ENCODE measurements around the gene ZNF532. TPM values are rescaled to one million over a fixed set of nuclear protein-coding genes. Genes with fewer than 3 reads are reported as not detected.

The ZNF532 gene
- polyA plus RNA-seq, 1 donor (not counting 4 experiments of a cell fraction or from before 2014, with no cell fraction given): 31.5 TPM

GRCh38 chr18:58896734-58897508 is 32.2 kb downstream of the ZNF532 start:
- no peaks in the 10 kb centered on the region for H3K9me1 ChIP-seq (ENCODE audit: control insufficient read depth, extremely low read depth, insufficient read depth, low read length)
- peaks cover 11% of the 10 kb centered on the region for H3K4me1 ChIP-seq (ENCODE audit: control insufficient read depth, extremely low read depth, insufficient read depth, low read length)
- H3K27ac ChIP-seq (ENCODE audit: control insufficient read depth, insufficient read depth, low read length): no peak overlapping the region
- FAIRE-seq (no peak), DNase-seq (ENCODE audit: low read depth, low spot score) (no peak)
- H3K9ac ChIP-seq (ENCODE audit: control insufficient read depth, extremely low read depth, insufficient read depth, low read length): no peak overlapping the region
- H3K4me2 ChIP-seq (ENCODE audit: control insufficient read depth, extremely low read depth, insufficient read depth, low read depth, low read length): no peak overlapping the region
- no peak overlapping the region for H2AFZ ChIP-seq (ENCODE audit: control insufficient read depth, low read length)
- H3K79me2 ChIP-seq (ENCODE audit: control insufficient read depth, insufficient read depth, low read length): peaks cover 1% of the 10 kb centered on the region
- no peaks in the 10 kb centered on the region for H3K9me3 ChIP-seq (ENCODE audit: control insufficient read depth, low read depth, low read length)
- TF ChIP-seq CTCF (optimal IDR thresholded peaks at IDR 0.05 in 1 of 3, IDR thresholded peaks at IDR 0.05 in 1 of 3, conservative IDR thresholded peaks at IDR 0.05 in 1 of 3; ENCODE audit: extremely low read depth in 1 of 3, insufficient read depth in 2 of 3, low read length in 3 of 3) (no peak), EZH2 (IDR thresholded peaks at IDR 0.05; ENCODE audit: low read length) (no peak)
- peaks cover 2% of the 10 kb centered on the region for H4K20me1 ChIP-seq (ENCODE audit: control insufficient read depth, extremely low read depth, insufficient read depth, low read length)
- no peaks in the 10 kb centered on the region for H3K27me3 ChIP-seq (ENCODE audit: control insufficient read depth, extremely low read depth, insufficient read depth, low read length)
- peaks cover 0 to 10% of the 10 kb centered on the region in 2 experiments for H3K36me3 ChIP-seq (ENCODE audit: control insufficient read depth in 2 of 2, extremely low read depth in 1 of 2, insufficient read depth in 2 of 2, low read length in 2 of 2)
- H3K4me3 ChIP-seq (ENCODE audit: control insufficient read depth in 2 of 3, extremely low read depth in 1 of 3, insufficient read depth in 2 of 3, low read depth in 1 of 3, low read length in 3 of 3): no peak overlapping the region
- dilution Hi-C loops (cut with MboI; ENCODE audit: extremely low pct_ligation_motif_present, low sequenced_read_pairs): no loop called here

- Histone ChIP-seq H2AFZ (ENCODE audit: control insufficient read depth, low read length) (no peak overlapping the region), H3K4me2 (ENCODE audit: control insufficient read depth, extremely low read depth, insufficient read depth, low read depth, low read length) (no peak overlapping the region), H3K9ac (ENCODE audit: control insufficient read depth, extremely low read depth, insufficient read depth, low read length) (no peak overlapping the region), H3K27me3 (ENCODE audit: control insufficient read depth, extremely low read depth, insufficient read depth, low read length) (no peaks in the 10 kb centered on the region), H3K27ac (ENCODE audit: control insufficient read depth, insufficient read depth, low read length) (no peak overlapping the region), H3K9me1 (ENCODE audit: control insufficient read depth, extremely low read depth, insufficient read depth, low read length) (no peaks in the 10 kb centered on the region), H3K9me3 (ENCODE audit: control insufficient read depth, low read depth, low read length) (no peaks in the 10 kb centered on the region), H4K20me1 (ENCODE audit: control insufficient read depth, extremely low read depth, insufficient read depth, low read length) (peaks cover 2% of the 10 kb centered on the region), H3K79me2 (ENCODE audit: control insufficient read depth, insufficient read depth, low read length) (peaks cover 1% of the 10 kb centered on the region), H3K4me3 (ENCODE audit: control insufficient read depth in 2 of 3, extremely low read depth in 1 of 3, insufficient read depth in 2 of 3, low read depth in 1 of 3, low read length in 3 of 3) (no peak overlapping the region), H3K4me1 (ENCODE audit: control insufficient read depth, extremely low read depth, insufficient read depth, low read length) (peaks cover 8% of the 10 kb centered on the region), H3K36me3 (ENCODE audit: control insufficient read depth in 2 of 2, extremely low read depth in 1 of 2, insufficient read depth in 2 of 2, low read length in 2 of 2) (peaks cover 0 to 10% of the 10 kb centered on the region in 2 experiments)
- DNase-seq (ENCODE audit: low read depth, low spot score) (no peak), FAIRE-seq (no peak)
- dilution Hi-C loops (cut with MboI; ENCODE audit: extremely low pct_ligation_motif_present, low sequenced_read_pairs): no loop called here
- TF ChIP-seq EZH2 (IDR thresholded peaks at IDR 0.05; ENCODE audit: low read length): no peak
- TF ChIP-seq CTCF (optimal IDR thresholded peaks at IDR 0.05 in 1 of 3, IDR thresholded peaks at IDR 0.05 in 1 of 3, conservative IDR thresholded peaks at IDR 0.05 in 1 of 3; ENCODE audit: extremely low read depth in 1 of 3, insufficient read depth in 2 of 3, low read length in 3 of 3): no peak
Measured at GRCh38 chr18:58898010-58898799, 33.5 kb downstream of the ZNF532 start.

All from keratinocyte (primary cell).